Measurements from ENCODE around the gene GLOD5. TPM values are rescaled to one million over a fixed set of nuclear protein-coding genes. Genes with fewer than 3 reads are reported as not detected.

The GLOD5 gene
- total RNA-seq, 2 experiments from 2014 or later, result not detected

- intact Hi-C loops (cut with micrococcal nuclease; ENCODE audit: unreplicated experiment), result loop anchor here (5.0 kb wide), 2 partner anchors 64 to 219 kb away; partner anchors contain the start of genes HDAC6 and OTUD5
- TF ChIP-seq EZH2phosphoT487 (IDR thresholded peaks at IDR 0.05; ENCODE audit: borderline replicate concordance, low read depth, low read length), result no peak
- no peak for TF ChIP-seq CTCF (conservative IDR thresholded peaks at IDR 0.05; ENCODE audit: low read length)
- peak; percentile 3 for DNase-seq (ENCODE audit: low spot score)
- peak overlapping the region; percentile 92 for H3K27ac ChIP-seq (ENCODE audit: low read depth, low read length, poor library complexity, severe bottlenecking)
- H4K20me1 ChIP-seq (ENCODE audit: insufficient read depth, low read length), result no peaks in the 10 kb centered on the region
- peaks cover 7% of the 10 kb centered on the region; the same call in 1 of the 2 replicates for H3K79me2 ChIP-seq (ENCODE audit: insufficient read depth, low read depth, low read length)
- POLR2A ChIA-PET, result interaction anchor here (0.6 to 1.4 kb wide), 2 partner anchors 9 to 67 kb away, joined by 3 read pairs; no protein-coding TSS in a partner anchor
- H3K4me3 ChIP-seq (ENCODE audit: low read depth, low read length, poor library complexity, severe bottlenecking), result peak overlapping the region; percentile 73
- H3K9me3 ChIP-seq (ENCODE audit: low read length), result no peaks in the 10 kb centered on the region
- no TSS peak for BruUV-seq (replicated peaks)
- H2AFZ ChIP-seq (ENCODE audit: low read length), result peak overlapping the region; percentile 82; the same call in 1 of the 2 replicates
- CTCF ChIA-PET (ENCODE audit: unreplicated experiment), result no interaction called here
- no peaks in the 10 kb centered on the region for H3K9me2 ChIP-seq (ENCODE audit: insufficient read depth, low read length)
- H3K36me3 ChIP-seq (ENCODE audit: insufficient read depth, low read length), result no peaks in the 10 kb centered on the region
- H3K4me2 ChIP-seq (ENCODE audit: low read length), result peak overlapping the region; percentile 99
- peaks cover 10% of the 10 kb centered on the region for H3K4me1 ChIP-seq (ENCODE audit: insufficient read depth, low read length, poor library complexity, severe bottlenecking)
Measured at GRCh38 chrX:48737940-48738339, 23.6 kb upstream of the GLOD5 start.

GRCh38 chrX:48741834-48742233 lies 19.7 kb upstream of the GLOD5 start:
- POLR2A ChIA-PET, result no interaction called here
- intact Hi-C loops (cut with micrococcal nuclease; ENCODE audit: unreplicated experiment), result no loop called here
- no peak for DNase-seq (ENCODE audit: low spot score)
- H3K4me3 ChIP-seq (ENCODE audit: low read depth, low read length, poor library complexity, severe bottlenecking), result no peak overlapping the region
- peaks cover 10% of the 10 kb centered on the region for H3K4me1 ChIP-seq (ENCODE audit: insufficient read depth, low read length, poor library complexity, severe bottlenecking)
- H3K79me2 ChIP-seq (ENCODE audit: insufficient read depth, low read depth, low read length), result no peaks in the 10 kb centered on the region; the same call in 1 of the 2 replicates
- no peaks in the 10 kb centered on the region for H3K9me3 ChIP-seq (ENCODE audit: low read length)
- TF ChIP-seq CTCF (conservative IDR thresholded peaks at IDR 0.05; ENCODE audit: low read length) (no peak), EZH2phosphoT487 (IDR thresholded peaks at IDR 0.05; ENCODE audit: borderline replicate concordance, low read depth, low read length) (no peak)
- no peaks in the 10 kb centered on the region for H3K36me3 ChIP-seq (ENCODE audit: insufficient read depth, low read length)
- BruUV-seq (replicated peaks), result no TSS peak
- no peaks in the 10 kb centered on the region for H4K20me1 ChIP-seq (ENCODE audit: insufficient read depth, low read length)
- no peak overlapping the region for H2AFZ ChIP-seq (ENCODE audit: low read length)
- no peaks in the 10 kb centered on the region for H3K9me2 ChIP-seq (ENCODE audit: insufficient read depth, low read length)
- no peak overlapping the region for H3K27ac ChIP-seq (ENCODE audit: low read depth, low read length, poor library complexity, severe bottlenecking)
- no peak overlapping the region for H3K4me2 ChIP-seq (ENCODE audit: low read length)
- CTCF ChIA-PET (ENCODE audit: unreplicated experiment), result no interaction called here

- no peak overlapping the region for H2AFZ ChIP-seq (ENCODE audit: low read length)
- intact Hi-C loops (cut with micrococcal nuclease; ENCODE audit: unreplicated experiment), result no loop called here
- POLR2A ChIA-PET, result interaction anchor here (0.6 kb wide), 1 partner anchor 163 kb away, joined by 5 read pairs; no protein-coding TSS in a partner anchor
Measured at GRCh38 chrX:48745222-48745621, 16.3 kb upstream of the GLOD5 start.

More at GRCh38 chrX:48745222-48745621, 16.3 kb upstream of the GLOD5 start:
- H3K36me3 ChIP-seq (ENCODE audit: insufficient read depth, low read length), result no peaks in the 10 kb centered on the region
- H3K9me3 ChIP-seq (ENCODE audit: low read length), result no peaks in the 10 kb centered on the region
- no peak overlapping the region for H3K4me2 ChIP-seq (ENCODE audit: low read length)
- no peak for TF ChIP-seq CTCF (conservative IDR thresholded peaks at IDR 0.05; ENCODE audit: low read length)
- TF ChIP-seq EZH2phosphoT487 (IDR thresholded peaks at IDR 0.05; ENCODE audit: borderline replicate concordance, low read depth, low read length), result no peak
- H3K4me3 ChIP-seq (ENCODE audit: low read depth, low read length, poor library complexity, severe bottlenecking), result no peak overlapping the region
- no peaks in the 10 kb centered on the region for H3K4me1 ChIP-seq (ENCODE audit: insufficient read depth, low read length, poor library complexity, severe bottlenecking)
- no peak overlapping the region for H3K27ac ChIP-seq (ENCODE audit: low read depth, low read length, poor library complexity, severe bottlenecking)
- no peaks in the 10 kb centered on the region for H3K79me2 ChIP-seq (ENCODE audit: insufficient read depth, low read depth, low read length)
- no peak for DNase-seq (ENCODE audit: low spot score)
- no peaks in the 10 kb centered on the region for H4K20me1 ChIP-seq (ENCODE audit: insufficient read depth, low read length)
- CTCF ChIA-PET (ENCODE audit: unreplicated experiment), result no interaction called here
- no peaks in the 10 kb centered on the region for H3K9me2 ChIP-seq (ENCODE audit: insufficient read depth, low read length)
- BruUV-seq (replicated peaks), result no TSS peak

All from OCI-LY7 (cell line).